IMR-90 (cell line): ENCODE data around the gene DNAJC5G. TPM values are rescaled to one million over a fixed set of nuclear protein-coding genes. Genes with fewer than 3 reads are reported as not detected.
A peak's percentile ranks its signal among the peaks of the same experiment; 100 is the strongest.

Source experiments
- ATAC-seq: fragments of 200-7000 bp; cut with Tn5 transposase; 2 replicates; pipeline ENCODE4 v1.9.1; 2020; ENCODE audit warnings: low read depth, mild to moderate bottlenecking, moderate library complexity
- BruUV-seq: library from RNA; stranded (reverse); fragments of 400-500 nt; replicated peaks from 2 replicates; lab custom pipeline; 2021; lab: Mats Ljungman, UMichigan
- CTCF ChIA-PET: fragments of 300-600 bp; formaldehyde crosslinking; extraction: SDS; loops from one replicate; lab custom pipeline; 2021; ENCODE audit warnings: antibody characterized with exemption; lab: Yijun Ruan, JAX
- POLR2A ChIA-PET: fragments of 300-600 bp; sonication (Branson Sonifier 250); formaldehyde crosslinking; loops from one replicate; lab custom pipeline; 2022; ENCODE audit warnings: antibody characterized with exemption; ENCODE audit not compliant: unreplicated experiment; lab: Charles Lee
- DNase-seq: peaks from one replicate; pipeline ENCODE4 v3.0.0; 2013
- H2AFZ ChIP-seq: replicated peaks from 2 replicates; pipeline ENCODE3; 2013; ENCODE audit warnings: low read length, mild to moderate bottlenecking; ENCODE audit not compliant: poor library complexity
- H2AK5ac ChIP-seq: 2 replicates; pipeline ENCODE4 v1.6.1; 2013; ENCODE audit warnings: low read depth, low read length, inconsistent platforms
- H2AK9ac ChIP-seq: replicated peaks from 2 replicates; pipeline ENCODE3; 2013; ENCODE audit warnings: mild to moderate bottlenecking, low read depth, low read length, moderate library complexity; ENCODE audit not compliant: poor library complexity
- H2BK120ac ChIP-seq: 2 replicates; pipeline ENCODE4 v1.6.1; 2013; ENCODE audit warnings: low read depth, low read length, inconsistent platforms
- H2BK15ac ChIP-seq: 3 replicates; pipeline ENCODE4 v1.6.1; 2013; ENCODE audit warnings: low read depth, low read length, inconsistent platforms
- H2BK20ac ChIP-seq: 2 replicates; pipeline ENCODE4 v1.6.1; 2013; ENCODE audit warnings: low read depth, mild to moderate bottlenecking, inconsistent platforms, low read length, moderate library complexity
- H2BK5ac ChIP-seq: 2 replicates; pipeline ENCODE4 v1.6.1; 2013; ENCODE audit warnings: mild to moderate bottlenecking, low read depth, low read length, inconsistent platforms; ENCODE audit not compliant: poor library complexity, severe bottlenecking
- H3K14ac ChIP-seq: replicated peaks from 2 replicates; pipeline ENCODE4 v1.6.1; 2013; ENCODE audit warnings: low read depth, low read length, inconsistent platforms
- H3K18ac ChIP-seq: 2 replicates; pipeline ENCODE4 v1.6.1; 2013; ENCODE audit warnings: low read depth, low read length, control low read depth
- H3K23ac ChIP-seq: 2 replicates; pipeline ENCODE4 v1.6.1; 2013; ENCODE audit warnings: low read depth, low read length, inconsistent platforms
- H3K27ac ChIP-seq: 2 replicates; pipeline ENCODE4 v1.5.1; 2013; ENCODE audit warnings: mild to moderate bottlenecking, control low read depth, low read length; ENCODE audit not compliant: insufficient read depth
- H3K27me3 ChIP-seq: 2 replicates; pipeline ENCODE4 v1.6.1; 2013; ENCODE audit warnings: low read length; ENCODE audit not compliant: control insufficient read depth, insufficient read depth
- H3K36me3 ChIP-seq: 2 replicates; pipeline ENCODE4 v1.6.1; 2013; ENCODE audit warnings: low read length, mixed read lengths; ENCODE audit not compliant: control insufficient read depth, insufficient read depth
- H3K4ac ChIP-seq: 2 replicates; pipeline ENCODE4 v1.6.1; 2013; ENCODE audit warnings: low read depth, low read length, inconsistent platforms
- H3K4me1 ChIP-seq: 2 replicates; pipeline ENCODE4 v1.6.1; 2013; ENCODE audit warnings: low read length, mixed read lengths; ENCODE audit not compliant: control insufficient read depth, insufficient read depth
- H3K4me2 ChIP-seq: 2 replicates; pipeline ENCODE4 v1.6.1; 2013; ENCODE audit warnings: low read depth, mild to moderate bottlenecking, control low read depth, low read length, moderate library complexity
- H3K4me3 ChIP-seq: 2 replicates; pipeline ENCODE4 v1.5.1; 2013; ENCODE audit warnings: low read depth, mild to moderate bottlenecking, control low read depth, low read length, moderate library complexity; ENCODE audit not compliant: insufficient read depth
- H3K56ac ChIP-seq: 2 replicates; pipeline ENCODE4 v1.6.1; 2013; ENCODE audit warnings: low read length, inconsistent platforms; ENCODE audit not compliant: insufficient read depth; ENCODE audit errors: extremely low read depth
- H3K79me1 ChIP-seq, 2 experiments: 2 replicates each; pipeline ENCODE4 v1.6.1; 2013; ENCODE audit warnings: low read length in 2 of 2, inconsistent platforms in 1 of 2, low read depth in 1 of 2
- H3K9ac ChIP-seq: 2 replicates; pipeline ENCODE4 v1.6.1; 2013; ENCODE audit warnings: low read depth, low read length, control low read depth
- H3K9me1 ChIP-seq: 2 replicates; pipeline ENCODE4 v1.6.1; 2013; ENCODE audit warnings: low read length, inconsistent platforms; ENCODE audit not compliant: insufficient read depth
- H3K9me3 ChIP-seq: 2 replicates; pipeline ENCODE4 v1.6.1; 2013; ENCODE audit warnings: low read length; ENCODE audit not compliant: control insufficient read depth, insufficient read depth
- H4K20me1 ChIP-seq: 2 replicates; pipeline ENCODE4 v1.6.1; 2013; ENCODE audit warnings: low read length, inconsistent platforms; ENCODE audit not compliant: insufficient read depth
- H4K5ac ChIP-seq: 2 replicates; pipeline ENCODE4 v1.6.1; 2013; ENCODE audit warnings: mild to moderate bottlenecking, low read depth, low read length, control low read depth
- H4K8ac ChIP-seq, 2 experiments: 2 replicates each; pipeline ENCODE4 v1.6.1; 2013; ENCODE audit warnings: low read depth in 2 of 2, low read length in 2 of 2, control low read depth in 1 of 2, inconsistent platforms in 1 of 2
- H4K91ac ChIP-seq: 2 replicates; pipeline ENCODE4 v1.6.1; 2013; ENCODE audit warnings: low read depth, low read length, inconsistent platforms; ENCODE audit not compliant: insufficient read depth
- NFE2L2 ChIP-seq: fragments of 150-350 bp; IDR thresholded peaks from 2 replicates; pipeline ENCODE4 v1.6.1; 2016; ENCODE audit warnings: low read depth, mild to moderate bottlenecking, low read length
- RFX5 ChIP-seq: IDR thresholded peaks from 2 replicates; pipeline ENCODE4 v1.8.0; 2012; ENCODE audit warnings: low read depth, mild to moderate bottlenecking, low read length, moderate library complexity
- WGBS, 2 experiments: methylation state at CpG; one replicate each; pipeline versions ENCODE4 v1.1.5 to v1.1.7; 2013; ENCODE audit warnings: missing lambda C conversion rate in 2 of 2; ENCODE audit not compliant: insufficient read length in 1 of 2; ENCODE audit errors: extremely low coverage in 2 of 2; 5-methylcytosine and 5-hydroxymethylcytosine counted together
- dilution Hi-C: fragments of 300-500 bp; cut with HindIII; formaldehyde crosslinking; loops from one replicate; pipeline ENCODE4 v1.14.3; 2018; ENCODE audit warnings: low sequenced_read_pairs; ENCODE audit not compliant: unreplicated experiment
- in situ Hi-C: fragments of 300-500 bp; cut with MboI; formaldehyde crosslinking; loops from 3 replicates; pipeline ENCODE4 v1.14.3; 2019; ENCODE audit warnings: low sequenced_read_pairs, inconsistent platforms, mixed read lengths
- intact Hi-C: fragments of 100-400 bp; cut with micrococcal nuclease; formaldehyde crosslinking; loops from 2 replicates; pipeline ENCODE4 v1.10.0; 2022
- polyA plus RNA-seq, 3 experiments: library from polyadenylated mRNA; depleted of rRNA; stranded (reverse); fragments of >200 nt; gene quantifications; 2 replicates each; pipeline ENCODE4 v1.2.3, GENCODE V29; 2012; ENCODE audit warnings: low replicate concordance in 1 of 3
- total RNA-seq: library from RNA; depleted of rRNA; stranded (reverse); fragments of >200 nt; gene quantifications from 2 replicates; pipeline ENCODE4 v1.2.3, GENCODE V29; 2012

DNAJC5G gene
- total and polyA plus RNA-seq, 2 of the 4 experiments (the other 2 are of a cell fraction), result not detected

GRCh38 chr2:27282892-27283291 lies 7.7 kb downstream of the DNAJC5G start:
- DNase-seq, result no peak
- H2AFZ ChIP-seq, result peak overlapping the region; percentile 60
- H2AK5ac ChIP-seq, result peak overlapping the region; percentile 45; the same call in 1 of the 2 replicates
- no CpG with 5 or more reads among the region's 5 CpGs for WGBS, 2 experiments
- H3K9ac ChIP-seq, result no peak overlapping the region
- H3K9me3 ChIP-seq, result no peaks in the 10 kb centered on the region
- peak overlapping the region; percentile 63 for H2BK20ac ChIP-seq
- H2AK9ac ChIP-seq, result no peak overlapping the region
- H4K20me1 ChIP-seq, result no peaks in the 10 kb centered on the region
- in situ Hi-C loops, result loop anchor here (5.0 kb wide), 1 partner anchor 186 kb away; no protein-coding TSS in a partner anchor
- peaks cover 29% of the 10 kb centered on the region for H3K4me1 ChIP-seq
- intact Hi-C loops, result no loop called here
- ChIA-PET POLR2A (no interaction called here), CTCF (interaction anchor here (0.6 to 1.1 kb wide), 3 partner anchors 13 to 34 kb away, joined by 3 to 4 read pairs (median 4); partner anchors contain the start of gene SLC30A3)
- no peaks in the 10 kb centered on the region for H3K36me3 ChIP-seq
- H3K27ac ChIP-seq, result no peak overlapping the region
- no peak overlapping the region for H3K56ac ChIP-seq
- no peaks in the 10 kb centered on the region for H3K79me1 ChIP-seq
- no peak overlapping the region for H4K5ac ChIP-seq
- H3K4ac ChIP-seq, result no peak overlapping the region; the same call in 1 of the 2 replicates
- H3K14ac ChIP-seq, result 0 out of 2 replicates have a peak overlapping the region, but pooled peaks have one; percentile 29
- no peak overlapping the region; the same call in 1 of the 2 replicates for H3K23ac ChIP-seq
- dilution Hi-C loops, result no loop called here
- no peak overlapping the region for H3K4me3 ChIP-seq
- ATAC-seq, result no peak
- peaks cover 10% of the 10 kb centered on the region; the same call in 1 of the 2 replicates for H3K27me3 ChIP-seq
- H3K4me2 ChIP-seq, result no peak overlapping the region
- H4K8ac ChIP-seq, result no peak overlapping the region
- H2BK5ac ChIP-seq, result no peak overlapping the region
- peak; percentile 60; the same call in 1 of the 2 replicates for TF ChIP-seq NFE2L2
- no peak for TF ChIP-seq RFX5
- no peak overlapping the region; the same call in 1 of the 2 replicates for H4K91ac ChIP-seq
- BruUV-seq, result no TSS peak
- peak overlapping the region; percentile 66 for H2BK120ac ChIP-seq
- no peak overlapping the region for H2BK15ac ChIP-seq
- peaks cover 17% of the 10 kb centered on the region for H3K9me1 ChIP-seq
- H3K18ac ChIP-seq, result peak overlapping the region; percentile 13; the same call in 1 of the 2 replicates
